Naive B cell (primary cell): ENCODE measurements around the gene CABLES2. TPM values are rescaled to one million over a fixed set of nuclear protein-coding genes. Genes with fewer than 3 reads are reported as not detected.

ENCODE experiments used
- ATAC-seq, 2 donors: fragments of 150-1000 bp; cut with Tn5 transposase; 2 replicates each; pipeline ENCODE4 v1.10.0; 2021; ENCODE audit warnings: low read depth in 2 of 2, mild to moderate bottlenecking in 2 of 2, moderate library complexity in 2 of 2
- DNase-seq: peaks from one replicate; pipeline ENCODE4 v3.0.0; 2022
- H3K27ac Mint-ChIP-seq, 6 donors: one replicate each; pipeline ENCODE4 v1.8.0; 2020 to 2022; ENCODE audit warnings: mild to moderate bottlenecking in 6 of 6, mixed read lengths in 6 of 6, moderate library complexity in 5 of 6, inconsistent platforms in 2 of 6
- H3K27me3 Mint-ChIP-seq, 3 donors: one replicate each; pipeline ENCODE4 v1.8.0; 2021 to 2022; ENCODE audit warnings: mixed read lengths in 3 of 3, mild to moderate bottlenecking in 1 of 3
- H3K36me3 Mint-ChIP-seq, 2 donors: one replicate each; pipeline ENCODE4 v1.8.0; 2020 to 2022; ENCODE audit warnings: mixed read lengths in 2 of 2, inconsistent platforms in 1 of 2, mild to moderate bottlenecking in 1 of 2
- H3K4me1 Mint-ChIP-seq, 3 donors: one replicate each; pipeline ENCODE4 v1.8.0; 2020 to 2022; ENCODE audit warnings: mixed read lengths in 3 of 3, inconsistent platforms in 1 of 3, mild to moderate bottlenecking in 1 of 3, moderate library complexity in 1 of 3
- H3K4me3 Mint-ChIP-seq, 8 donors: one replicate each; pipeline ENCODE4 v1.8.0; 2020 to 2022; ENCODE audit warnings: mild to moderate bottlenecking in 8 of 8, mixed read lengths in 8 of 8, moderate library complexity in 8 of 8, inconsistent platforms in 2 of 8
- H3K9me3 Mint-ChIP-seq, 7 donors: one replicate each; pipeline ENCODE4 v1.8.0; 2020 to 2022; ENCODE audit warnings: mixed read lengths in 7 of 7, mild to moderate bottlenecking in 5 of 7, inconsistent platforms in 2 of 7, moderate library complexity in 1 of 7
- polyA plus RNA-seq, 6 donors: library from polyadenylated mRNA; unstranded; fragments of 300-500 nt; fragmentation: Illumina TruSeq; gene quantifications; one replicate each; pipeline ENCODE4 v1.2.3, GENCODE V29; 2021; ENCODE audit warnings: low read depth in 6 of 6

The CABLES2 gene
- polyA plus RNA-seq, 6 donors from 2014 or later, result 1.00 to 3.3 (median 1.2) TPM; not detected in 1

- peaks cover 0 to 7% (median 0%) of the 10 kb centered on the region in 7 donors for H3K9me3 Mint-ChIP-seq
- DNase-seq (no peak), ATAC-seq (no peak)
- H3K27me3 Mint-ChIP-seq, result no peaks in the 10 kb centered on the region
- H3K36me3 Mint-ChIP-seq, result peaks cover 0 to 8% of the 10 kb centered on the region in 2 donors
- H3K27ac Mint-ChIP-seq, result peak overlapping the region in 1 of 6 donors; percentile 75
- H3K4me1 Mint-ChIP-seq, result peaks cover 20 to 40% (median 30%) of the 10 kb centered on the region in 3 donors
- no peak overlapping the region for H3K4me3 Mint-ChIP-seq
These were observed 5.7 kb downstream of the CABLES2 start for GRCh38 chr20:62401331-62401779.

DNA sequence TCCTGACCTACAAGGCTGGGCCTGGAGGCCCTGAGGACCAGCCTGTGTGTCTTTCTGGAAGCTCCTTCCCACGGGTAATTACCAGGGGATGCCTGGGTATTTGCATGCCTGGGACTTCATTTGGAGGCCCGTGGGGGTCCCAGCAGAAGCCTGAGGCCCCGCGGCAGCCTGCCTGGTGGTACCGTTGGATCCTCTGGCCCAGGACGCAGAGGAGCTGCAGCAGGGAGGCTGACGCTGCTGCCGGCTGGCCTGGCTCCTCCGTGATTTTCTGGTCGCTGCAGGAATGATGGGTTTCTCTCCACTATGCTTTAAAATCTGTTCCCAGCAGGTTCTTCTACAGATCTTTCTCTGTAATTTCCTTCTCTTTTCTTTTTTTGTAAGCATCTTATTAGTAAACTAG is 6.5 kb downstream of the CABLES2 start:
- H3K36me3 Mint-ChIP-seq, result peaks cover 0 to 8% of the 10 kb centered on the region in 2 donors
- H3K4me1 Mint-ChIP-seq, result peaks cover 14 to 32% (median 23%) of the 10 kb centered on the region in 3 donors
- H3K27me3 Mint-ChIP-seq, result no peaks in the 10 kb centered on the region
- ATAC-seq (no peak), DNase-seq (no peak)
- no peak overlapping the region for H3K27ac Mint-ChIP-seq
- no peak overlapping the region for H3K4me3 Mint-ChIP-seq
- peaks cover 0 to 7% (median 0%) of the 10 kb centered on the region in 7 donors for H3K9me3 Mint-ChIP-seq

GRCh38 chr20:62400021-62400420 is 7.1 kb downstream of the CABLES2 start:
- Mint-ChIP-seq H3K4me1 (peaks cover 10 to 27% (median 18%) of the 10 kb centered on the region in 3 donors), H3K9me3 (peaks cover 0 to 7% (median 0%) of the 10 kb centered on the region in 7 donors), H3K4me3 (no peak overlapping the region)

DNA sequence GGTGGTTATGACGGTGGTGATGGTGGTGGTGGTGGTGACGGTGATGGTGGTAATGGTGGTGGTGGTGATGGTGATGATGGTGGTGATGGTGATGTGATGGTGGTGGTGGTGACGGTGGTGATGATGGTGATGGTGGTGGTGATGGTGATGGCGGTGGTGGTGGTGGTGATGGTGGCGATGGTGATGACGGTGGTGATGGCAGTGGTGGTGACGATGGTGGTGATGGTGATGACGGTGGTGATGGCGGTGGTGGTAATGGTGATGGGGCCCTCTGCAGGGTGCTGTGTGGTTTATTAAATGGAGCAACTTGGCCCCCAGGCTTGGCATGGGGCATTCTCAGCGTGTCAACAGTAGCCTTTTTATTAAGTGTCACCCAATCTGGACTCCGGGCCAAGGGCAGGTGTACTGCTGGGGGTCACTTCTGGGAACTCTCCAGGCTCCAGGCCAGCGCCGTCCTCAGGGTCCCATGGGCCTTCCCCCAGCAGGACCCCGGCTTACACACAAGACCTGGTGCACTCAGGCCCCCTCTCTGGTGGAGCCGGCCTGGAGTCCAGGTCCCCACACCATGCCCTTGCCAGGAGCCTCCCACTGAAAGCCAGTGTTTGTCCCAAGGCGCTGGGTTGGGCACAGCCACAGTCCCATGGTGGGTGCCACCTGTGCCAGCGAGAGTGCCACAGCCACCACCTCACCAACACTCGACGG is 8.8 kb downstream of the CABLES2 start:
- ATAC-seq, result no peak
- Mint-ChIP-seq H3K27me3 (no peaks in the 10 kb centered on the region), H3K36me3 (peaks cover 0 to 8% of the 10 kb centered on the region in 2 donors), H3K4me1 (peaks cover 10 to 20% (median 12%) of the 10 kb centered on the region in 3 donors), H3K9me3 (peaks cover 0 to 7% (median 0%) of the 10 kb centered on the region in 7 donors), H3K4me3 (no peak overlapping the region), H3K27ac (peak overlapping the region in 2 of 6 donors; percentile 79 to 85)
- no peak for DNase-seq

More at GRCh38 chr20:62400021-62400420, 7.1 kb downstream of the CABLES2 start:
- Mint-ChIP-seq H3K27ac (no peak overlapping the region), H3K27me3 (no peaks in the 10 kb centered on the region), H3K36me3 (peaks cover 0 to 8% of the 10 kb centered on the region in 2 donors)
- DNase-seq (no peak), ATAC-seq (no peak)

GRCh38 chr20:62396367-62397239 is 10.5 kb downstream of the CABLES2 start:
- H3K27ac Mint-ChIP-seq, result peak overlapping the region in 1 of 6 donors; percentile 47
- ATAC-seq (no peak), DNase-seq (no peak)
- H3K9me3 Mint-ChIP-seq, result peaks cover 0 to 7% (median 0%) of the 10 kb centered on the region in 7 donors
- peaks cover 0 to 8% of the 10 kb centered on the region in 2 donors for H3K36me3 Mint-ChIP-seq
- no peaks in the 10 kb centered on the region for H3K27me3 Mint-ChIP-seq
- H3K4me3 Mint-ChIP-seq, result no peak overlapping the region
- H3K4me1 Mint-ChIP-seq, result peaks cover 7 to 12% (median 7%) of the 10 kb centered on the region in 3 donors

GRCh38 chr20:62395311-62396242 is 11.5 kb downstream of the CABLES2 start:
- ATAC-seq, result no peak
- Mint-ChIP-seq H3K4me3 (no peak overlapping the region), H3K4me1 (peaks cover 2 to 9% (median 7%) of the 10 kb centered on the region in 3 donors)

DNA sequence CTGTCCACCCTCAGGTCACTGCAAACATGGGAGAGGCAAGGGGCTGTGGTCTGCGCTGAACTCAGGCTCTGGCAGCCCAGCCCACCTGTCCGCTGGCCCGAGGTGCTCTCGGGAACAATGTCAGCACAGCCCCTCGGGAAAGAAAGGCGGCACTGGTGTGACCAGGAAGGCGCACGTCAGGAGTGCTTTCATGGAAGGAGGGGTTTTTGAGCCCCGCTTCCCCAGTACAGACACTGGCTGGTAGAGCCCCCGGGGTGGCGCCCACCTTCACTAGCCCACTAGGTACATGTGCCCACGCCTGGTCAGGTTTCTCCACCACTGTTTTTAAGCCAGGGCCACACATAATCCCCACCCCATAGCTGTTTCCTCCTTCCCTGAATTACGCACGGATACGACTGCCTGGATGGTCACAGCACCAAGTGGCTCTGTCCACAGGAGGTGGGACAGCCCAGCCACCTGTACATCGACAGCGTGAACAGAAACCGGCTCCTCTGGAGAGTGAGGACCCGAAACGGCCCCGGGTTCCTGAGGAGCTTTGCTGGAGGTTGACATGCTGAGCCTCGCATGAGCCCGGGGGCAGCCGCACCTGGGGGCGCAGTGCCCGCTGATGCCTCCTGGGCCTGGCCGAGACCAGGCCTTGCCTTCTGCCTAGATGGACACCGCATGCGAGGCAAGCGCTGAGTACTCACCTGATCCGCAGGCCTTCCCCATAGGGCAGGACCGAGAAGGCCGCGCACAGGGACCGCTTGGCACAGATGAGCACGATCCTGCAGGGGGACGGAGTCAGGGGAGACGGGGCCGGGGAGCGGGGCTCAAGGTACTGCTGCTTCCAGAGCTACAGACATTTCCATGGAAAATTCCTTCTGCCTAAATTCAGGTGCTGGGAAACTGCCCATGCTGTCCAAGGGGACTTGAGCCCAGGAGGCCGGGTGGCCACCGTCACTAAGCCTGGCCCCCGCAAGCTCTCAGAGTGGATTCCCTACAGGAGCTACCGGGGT is 12.5 kb downstream of the CABLES2 start:
- Mint-ChIP-seq H3K27me3 (no peaks in the 10 kb centered on the region), H3K9me3 (peaks cover 0 to 7% (median 0%) of the 10 kb centered on the region in 7 donors), H3K27ac (peak overlapping the region in 3 of 6 donors; percentile 47 to 94 (median 88)), H3K4me3 (peak overlapping the region in 1 of 8 donors; percentile 69), H3K36me3 (peaks cover 0 to 8% of the 10 kb centered on the region in 2 donors), H3K4me1 (peaks cover 7 to 17% (median 8%) of the 10 kb centered on the region in 3 donors)
- ATAC-seq, result no peak
- no peak for DNase-seq

More at GRCh38 chr20:62395311-62396242, 11.5 kb downstream of the CABLES2 start:
- Mint-ChIP-seq H3K27me3 (no peaks in the 10 kb centered on the region), H3K9me3 (peaks cover 0 to 7% (median 0%) of the 10 kb centered on the region in 7 donors), H3K36me3 (peaks cover 0 to 8% of the 10 kb centered on the region in 2 donors), H3K27ac (peak overlapping the region in 1 of 6 donors; percentile 53)
- no peak for DNase-seq

GRCh38 chr20:62393830-62394229 is 13.3 kb downstream of the CABLES2 start:
- DNase-seq (no peak), ATAC-seq (no peak)
- Mint-ChIP-seq H3K4me1 (peaks cover 7 to 18% (median 15%) of the 10 kb centered on the region in 3 donors), H3K4me3 (no peak overlapping the region), H3K9me3 (peaks cover 0 to 7% (median 0%) of the 10 kb centered on the region in 7 donors), H3K27me3 (no peaks in the 10 kb centered on the region), H3K27ac (no peak overlapping the region), H3K36me3 (peaks cover 0 to 8% of the 10 kb centered on the region in 2 donors)

DNA sequence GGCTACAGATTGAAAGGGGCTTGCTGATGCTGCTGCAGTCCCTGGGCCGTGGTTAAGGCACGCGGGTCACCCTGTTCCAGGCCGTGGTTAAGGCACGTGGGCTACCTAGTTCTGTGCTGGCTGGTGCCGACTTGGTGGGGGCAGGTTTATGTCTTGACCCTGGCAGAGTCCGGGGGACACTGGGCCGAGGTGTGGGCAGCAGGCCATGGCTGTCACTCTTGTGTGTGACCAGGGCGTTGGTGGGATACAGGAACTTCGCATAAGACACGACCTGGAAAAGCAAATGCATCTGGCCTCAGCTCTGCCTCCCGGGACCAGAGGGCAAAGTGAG is 13.8 kb downstream of the CABLES2 start:
- no peak overlapping the region for H3K4me3 Mint-ChIP-seq
- H3K36me3 Mint-ChIP-seq, result peaks cover 0 to 8% of the 10 kb centered on the region in 2 donors
- peak overlapping the region in 1 of 6 donors; percentile 49 for H3K27ac Mint-ChIP-seq
- H3K9me3 Mint-ChIP-seq, result peaks cover 0 to 7% (median 0%) of the 10 kb centered on the region in 7 donors
- H3K4me1 Mint-ChIP-seq, result peaks cover 7 to 23% (median 20%) of the 10 kb centered on the region in 3 donors
- no peak for DNase-seq
- ATAC-seq, result no peak
- H3K27me3 Mint-ChIP-seq, result no peaks in the 10 kb centered on the region

DNA sequence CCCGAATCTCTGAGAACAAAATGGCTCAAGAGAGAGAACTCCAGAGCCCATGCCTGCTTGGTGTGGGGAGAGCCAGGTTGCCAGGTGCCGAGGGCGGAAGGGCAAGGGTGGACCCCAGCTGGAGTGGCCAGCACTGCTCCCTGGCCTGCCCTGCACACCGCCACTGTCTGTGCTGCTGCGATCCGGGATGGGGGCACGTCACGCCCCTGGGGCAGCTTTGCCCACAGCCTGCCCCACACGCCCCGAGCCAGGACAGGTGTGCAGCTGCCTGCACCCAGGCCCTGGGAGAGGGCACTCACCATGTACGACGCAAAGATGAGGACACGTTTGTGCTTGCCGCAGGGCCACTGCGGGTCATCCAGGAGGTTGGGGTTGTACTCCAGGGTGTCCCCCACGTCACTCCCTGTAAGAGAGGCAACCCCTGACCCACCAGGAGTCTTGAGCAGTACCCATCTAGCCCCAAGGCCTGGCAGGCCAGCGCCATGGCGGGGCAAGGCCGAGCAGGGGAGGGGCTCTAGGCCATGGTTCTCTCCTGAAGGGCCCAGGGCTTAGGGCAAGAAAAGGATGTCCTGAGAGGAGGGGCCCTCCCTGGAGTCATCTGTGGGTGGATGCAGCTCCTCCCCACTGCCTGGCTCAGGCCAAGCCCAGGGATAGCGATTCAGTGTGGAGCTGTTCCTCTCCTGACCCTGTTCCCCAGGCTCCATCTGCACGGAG is 14.3 kb downstream of the CABLES2 start:
- Mint-ChIP-seq H3K27ac (no peak overlapping the region), H3K4me1 (peaks cover 4 to 28% (median 24%) of the 10 kb centered on the region in 3 donors), H3K9me3 (peaks cover 0 to 2% (median 0%) of the 10 kb centered on the region in 7 donors), H3K27me3 (no peaks in the 10 kb centered on the region), H3K4me3 (no peak overlapping the region), H3K36me3 (peaks cover 0 to 3% of the 10 kb centered on the region in 2 donors)
- DNase-seq, result no peak
- no peak for ATAC-seq

- no peaks in the 10 kb centered on the region for H3K27me3 Mint-ChIP-seq
- H3K9me3 Mint-ChIP-seq, result no peaks in the 10 kb centered on the region
- H3K27ac Mint-ChIP-seq, result no peak overlapping the region
- DNase-seq (no peak), ATAC-seq (no peak)
- peaks cover 8 to 28% (median 26%) of the 10 kb centered on the region in 3 donors for H3K4me1 Mint-ChIP-seq
- peak overlapping the region in 1 of 8 donors; percentile 51 for H3K4me3 Mint-ChIP-seq
- H3K36me3 Mint-ChIP-seq, result no peaks in the 10 kb centered on the region
These were observed 15.0 kb downstream of the CABLES2 start for GRCh38 chr20:62392077-62392418.
